Lower lobe of right lung (tissue), 2 donors: Measurements from ENCODE around the gene GPR176. TPM values are rescaled to one million over a fixed set of nuclear protein-coding genes. Genes with fewer than 3 reads are reported as not detected.

Source experiments
- ATAC-seq, 2 donors: fragments of 200-7000 bp; cut with Tn5 transposase; one replicate each; pipeline ENCODE4 v1.9.1; 2020 to 2022; ENCODE audit warnings: mild to moderate bottlenecking in 2 of 2, moderate library complexity in 2 of 2
- DNase-seq: peaks from one replicate; pipeline ENCODE4 v3.0.0-alpha.2; 2020
- H3K27ac ChIP-seq: fragments of 200-600 bp; one replicate; pipeline ENCODE4 v1.8.0; 2022
- H3K27me3 ChIP-seq: fragments of 200-600 bp; one replicate; pipeline ENCODE4 v1.8.0; 2022; ENCODE audit warnings: low read depth
- H3K36me3 ChIP-seq: fragments of 200-600 bp; one replicate; pipeline ENCODE4 v1.8.0; 2022; ENCODE audit warnings: mild to moderate bottlenecking
- H3K4me1 ChIP-seq: fragments of 200-600 bp; one replicate; pipeline ENCODE4 v1.8.0; 2022
- H3K4me3 ChIP-seq: fragments of 200-600 bp; one replicate; pipeline ENCODE4 v1.8.0; 2022; ENCODE audit warnings: mild to moderate bottlenecking
- H3K9me3 ChIP-seq: fragments of 200-600 bp; one replicate; pipeline ENCODE4 v1.8.0; 2022
- intact Hi-C: fragments of 100-400 bp; cut with DNase I; formaldehyde crosslinking; loops from one replicate; pipeline ENCODE4 v1.11.0; 2022
- total RNA-seq: library from RNA; stranded (reverse); fragmentation: NEBNext Ultra II Directional; extraction: Animal tissue kit (Norgen Biotek cat#: 25700); gene quantifications from one replicate; pipeline ENCODE4 v1.2.1, GENCODE V29; 2021
- TF ChIP-seq, protein P1 (sequence below): fragments of 200-600 bp; IDR thresholded peaks from one replicate; pipeline ENCODE4 v1.8.0; 2022; ENCODE audit warnings: antibody characterized with exemption, mild to moderate bottlenecking
- donor health status: DM: no; HTN: yes; CAD: no; lungs with severe emphysema.

Gene GPR176
- total RNA-seq, 1 donor from 2014 or later, result 2.4 TPM

DNA sequence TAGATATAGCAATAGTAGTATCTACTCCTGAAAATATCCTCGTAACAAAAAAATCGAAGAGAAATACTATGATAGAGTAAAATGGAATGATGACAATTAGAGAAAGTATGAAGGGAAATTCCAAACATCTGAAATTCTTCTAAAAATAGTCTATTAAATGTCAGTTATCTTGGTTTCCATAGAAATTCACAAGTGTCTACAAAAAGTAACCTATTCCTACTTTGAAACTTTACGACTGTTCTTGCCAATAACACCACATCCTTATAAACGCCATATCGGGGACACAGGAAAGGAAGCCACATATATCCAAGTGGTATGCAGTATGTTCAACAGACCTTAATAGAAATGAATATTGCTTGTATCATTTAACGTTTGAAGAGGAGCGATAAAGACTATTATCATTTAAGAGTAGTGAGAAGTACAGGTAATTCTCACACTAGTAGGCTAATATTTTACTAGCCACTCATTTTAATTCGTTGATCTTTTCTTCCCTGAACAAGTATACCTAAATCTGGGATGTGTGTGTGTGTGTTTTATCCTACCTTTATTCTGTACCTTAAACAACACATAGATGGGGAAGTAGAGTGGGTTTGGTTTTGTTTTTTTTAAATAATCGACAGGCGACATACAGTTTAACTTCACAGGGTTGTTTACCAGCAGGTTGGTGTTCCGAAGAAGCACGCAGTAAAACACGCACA lies 1.2 kb downstream of the GPR176 start:
- TF ChIP-seq, protein P1, sequence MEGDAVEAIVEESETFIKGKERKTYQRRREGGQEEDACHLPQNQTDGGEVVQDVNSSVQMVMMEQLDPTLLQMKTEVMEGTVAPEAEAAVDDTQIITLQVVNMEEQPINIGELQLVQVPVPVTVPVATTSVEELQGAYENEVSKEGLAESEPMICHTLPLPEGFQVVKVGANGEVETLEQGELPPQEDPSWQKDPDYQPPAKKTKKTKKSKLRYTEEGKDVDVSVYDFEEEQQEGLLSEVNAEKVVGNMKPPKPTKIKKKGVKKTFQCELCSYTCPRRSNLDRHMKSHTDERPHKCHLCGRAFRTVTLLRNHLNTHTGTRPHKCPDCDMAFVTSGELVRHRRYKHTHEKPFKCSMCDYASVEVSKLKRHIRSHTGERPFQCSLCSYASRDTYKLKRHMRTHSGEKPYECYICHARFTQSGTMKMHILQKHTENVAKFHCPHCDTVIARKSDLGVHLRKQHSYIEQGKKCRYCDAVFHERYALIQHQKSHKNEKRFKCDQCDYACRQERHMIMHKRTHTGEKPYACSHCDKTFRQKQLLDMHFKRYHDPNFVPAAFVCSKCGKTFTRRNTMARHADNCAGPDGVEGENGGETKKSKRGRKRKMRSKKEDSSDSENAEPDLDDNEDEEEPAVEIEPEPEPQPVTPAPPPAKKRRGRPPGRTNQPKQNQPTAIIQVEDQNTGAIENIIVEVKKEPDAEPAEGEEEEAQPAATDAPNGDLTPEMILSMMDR, result no peak
- ATAC-seq, result no peak
- no peaks in the 10 kb centered on the region for H3K9me3 ChIP-seq
- peaks cover 24% of the 10 kb centered on the region for H3K27me3 ChIP-seq
- peaks cover 14% of the 10 kb centered on the region for H3K4me1 ChIP-seq
- H3K36me3 ChIP-seq, result no peaks in the 10 kb centered on the region
- H3K4me3 ChIP-seq, result peak overlapping the region; percentile 83
- H3K27ac ChIP-seq, result no peak overlapping the region
- intact Hi-C loops, result no loop called here
- no peak for DNase-seq

DNA sequence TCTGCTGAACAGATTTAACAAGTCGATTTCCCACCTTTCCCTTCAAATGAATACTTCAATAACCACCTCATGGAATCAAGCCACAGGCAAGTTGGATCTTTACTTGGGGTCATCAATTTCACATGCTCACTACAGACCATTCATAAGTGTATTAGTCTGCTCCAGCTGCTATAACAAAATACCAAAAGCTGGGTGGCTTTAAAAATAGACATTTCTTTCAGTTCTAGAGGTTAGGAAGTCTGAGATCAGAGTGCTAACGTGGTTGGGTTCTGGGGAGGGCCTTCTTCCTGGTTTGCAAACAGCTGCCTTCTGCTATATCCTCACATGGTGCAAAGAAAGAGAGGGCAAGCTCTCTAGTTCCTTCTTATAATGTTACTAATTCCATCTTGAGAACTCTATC lies 5.1 kb downstream of the GPR176 start:
- Histone ChIP-seq H3K36me3 (no peaks in the 10 kb centered on the region), H3K4me3 (no peak overlapping the region), H3K27ac (no peak overlapping the region), H3K27me3 (peaks cover 18% of the 10 kb centered on the region), H3K9me3 (no peaks in the 10 kb centered on the region), H3K4me1 (peaks cover 8% of the 10 kb centered on the region)
- intact Hi-C loops, result no loop called here
- TF ChIP-seq, protein P1, result no peak
- DNase-seq, result no peak
- no peak for ATAC-seq

DNA sequence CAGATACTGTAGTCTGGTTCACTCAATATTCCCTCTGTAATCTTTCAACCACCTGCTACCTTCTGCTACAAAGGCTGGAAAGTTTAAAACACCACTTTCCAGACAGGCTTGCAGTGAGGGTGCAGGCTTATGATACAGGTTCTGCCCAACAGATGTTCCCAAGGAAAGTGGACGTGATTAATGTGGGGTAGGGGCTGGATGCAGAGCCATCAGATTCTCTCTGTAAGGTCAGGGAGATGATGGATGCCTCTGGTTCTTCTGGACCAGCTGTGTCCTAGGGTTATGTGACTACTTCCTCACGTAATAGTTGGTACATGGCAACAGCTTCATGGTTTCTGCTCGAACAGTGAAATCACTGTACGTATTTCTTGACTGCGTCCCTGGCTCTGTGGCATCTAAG lies 11.1 kb downstream of the GPR176 start:
- Histone ChIP-seq H3K27ac (no peak overlapping the region), H3K27me3 (peaks cover 3% of the 10 kb centered on the region), H3K9me3 (no peaks in the 10 kb centered on the region), H3K36me3 (no peaks in the 10 kb centered on the region), H3K4me1 (no peaks in the 10 kb centered on the region), H3K4me3 (no peak overlapping the region)
- intact Hi-C loops, result no loop called here
- ATAC-seq (no peak), DNase-seq (no peak)
- TF ChIP-seq, protein P1, result no peak

DNA sequence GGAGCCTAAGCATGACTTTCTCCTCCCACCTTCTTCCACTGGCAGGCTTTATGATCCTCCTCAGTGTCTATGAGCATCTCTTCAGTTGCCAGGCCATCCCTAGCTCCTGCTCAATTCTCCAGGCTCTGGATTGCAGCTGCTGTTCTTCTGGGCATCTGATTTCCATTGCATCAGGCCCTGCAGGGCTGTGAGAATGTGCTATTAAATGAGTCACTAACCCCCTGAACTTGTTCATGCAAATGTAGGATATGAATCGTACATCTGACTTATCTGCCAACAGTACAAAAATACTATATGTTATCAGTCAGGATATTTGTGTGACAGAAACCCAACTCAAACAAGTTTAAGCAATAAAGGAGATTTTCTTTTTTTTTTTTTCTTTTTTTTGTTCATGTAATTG lies 11.9 kb downstream of the GPR176 start:
- peaks cover 3% of the 10 kb centered on the region for H3K27me3 ChIP-seq
- ATAC-seq (no peak), DNase-seq (no peak)
- H3K4me3 ChIP-seq, result no peak overlapping the region
- H3K27ac ChIP-seq, result no peak overlapping the region
- no peaks in the 10 kb centered on the region for H3K9me3 ChIP-seq
- intact Hi-C loops, result no loop called here
- TF ChIP-seq, protein P1, result no peak
- H3K36me3 ChIP-seq, result no peaks in the 10 kb centered on the region
- H3K4me1 ChIP-seq, result no peaks in the 10 kb centered on the region

DNA sequence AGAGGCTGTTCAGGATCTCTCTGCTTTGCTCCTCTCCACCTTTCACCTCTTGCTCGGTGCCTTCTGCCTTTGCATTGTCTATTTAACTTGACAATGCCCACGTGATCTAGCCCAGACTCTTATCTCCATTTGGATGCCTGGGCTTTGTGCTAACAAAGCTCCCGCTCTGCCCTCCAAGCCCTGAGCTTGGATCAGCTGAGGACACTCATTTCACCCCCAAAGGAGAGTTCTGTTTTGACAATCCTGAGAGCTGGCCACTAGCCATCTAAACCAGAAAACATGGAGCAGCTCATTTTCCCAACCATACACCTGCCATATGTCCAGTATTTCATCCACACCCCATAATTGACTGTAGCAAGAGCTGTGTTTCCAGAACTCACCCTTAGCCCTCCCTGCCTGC lies 12.8 kb downstream of the GPR176 start:
- H3K4me3 ChIP-seq, result no peak overlapping the region
- H3K9me3 ChIP-seq, result no peaks in the 10 kb centered on the region
- no peak overlapping the region for H3K27ac ChIP-seq
- DNase-seq (no peak), ATAC-seq (no peak)
- no peaks in the 10 kb centered on the region for H3K36me3 ChIP-seq
- intact Hi-C loops, result no loop called here
- no peaks in the 10 kb centered on the region for H3K4me1 ChIP-seq
- peaks cover 3% of the 10 kb centered on the region for H3K27me3 ChIP-seq
- TF ChIP-seq, protein P1, result no peak
